CD4-positive, alpha-beta T cell treated with Interleukin-17A for 1 hour (primary cell): Measurements from ENCODE around the gene PCID2.
"Not testable (repeated sequence)": the region's sequence is repeated elsewhere in the genome, so short reads cannot be mapped to it uniquely, and the experiment has no call there.

ENCODE experiments used
- DNase-seq: peaks from one replicate; pipeline ENCODE4 v3.0.0-alpha.2; 2020

PCID2 gene

DNA sequence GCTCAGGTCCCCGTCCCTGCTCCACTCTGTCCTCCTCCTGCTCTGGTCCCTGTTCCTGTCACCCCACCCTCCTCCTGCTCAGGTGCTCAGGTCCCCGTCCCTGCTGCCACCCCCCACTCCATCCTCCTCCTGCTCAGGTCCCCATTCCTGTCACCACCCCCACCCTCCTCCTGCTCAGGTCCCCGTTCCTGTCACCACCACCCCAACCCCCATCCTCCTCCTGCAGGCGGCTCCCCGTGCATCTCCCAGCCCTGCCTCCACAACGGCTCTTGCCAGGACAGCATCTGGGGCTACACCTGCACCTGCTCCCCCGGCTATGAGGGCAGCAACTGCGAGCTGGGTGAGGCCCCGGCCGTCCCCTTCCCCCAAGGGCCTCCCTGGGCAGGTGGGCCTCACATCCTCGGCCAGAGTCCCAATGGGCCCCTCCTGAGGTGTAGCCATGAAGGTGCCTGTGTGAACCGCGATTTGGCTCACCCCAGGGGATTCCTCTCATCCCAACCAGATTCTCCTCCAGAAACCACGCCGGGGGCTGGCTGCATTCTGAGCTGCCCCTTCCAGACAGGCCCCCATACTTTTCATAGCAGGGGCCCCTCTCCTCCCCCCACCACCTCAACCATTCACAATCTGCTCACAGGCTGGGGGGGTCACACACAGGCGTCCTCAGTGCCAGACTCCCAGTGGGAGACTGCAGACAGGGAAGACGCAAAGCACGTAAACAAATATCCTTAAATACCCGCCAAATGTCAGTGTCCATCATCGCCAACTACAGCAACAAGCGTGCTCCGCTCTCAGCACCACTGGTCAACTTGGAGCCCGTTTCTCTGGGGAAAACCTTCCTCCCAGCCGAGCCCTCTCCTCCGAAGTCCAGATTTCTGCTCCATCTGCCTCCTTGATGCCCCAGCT lies 45.4 kb downstream of the PCID2 start:
- DNase-seq: peak; percentile 37

- DNase-seq: not testable (repeated sequence)
Observed at GRCh38 chr13:113161975-113162374, 46.5 kb downstream of the PCID2 start.

- DNase-seq: no peak
Observed at GRCh38 chr13:113161433-113161832, 47.0 kb downstream of the PCID2 start.

DNA sequence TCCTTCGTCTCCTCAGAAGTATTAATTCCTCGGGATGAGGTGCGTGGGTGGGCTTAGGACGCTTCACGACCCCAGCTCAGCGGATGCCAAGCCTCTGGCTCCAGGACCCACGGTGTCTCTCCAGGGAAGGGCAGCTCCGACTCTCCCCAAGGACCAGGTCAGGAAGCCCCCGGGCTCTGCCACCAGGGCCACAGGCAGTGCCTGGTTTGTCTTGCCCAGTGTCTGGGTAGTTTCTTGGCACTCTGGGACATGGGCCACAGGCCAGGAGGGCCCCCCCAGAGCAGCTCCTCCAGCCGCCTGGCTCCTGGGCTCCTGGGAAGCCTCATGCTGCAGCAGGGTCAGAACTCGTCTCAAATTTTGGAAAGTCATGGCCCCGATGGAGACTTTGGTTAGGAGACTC lies 47.5 kb downstream of the PCID2 start:
- DNase-seq: no peak

DNA sequence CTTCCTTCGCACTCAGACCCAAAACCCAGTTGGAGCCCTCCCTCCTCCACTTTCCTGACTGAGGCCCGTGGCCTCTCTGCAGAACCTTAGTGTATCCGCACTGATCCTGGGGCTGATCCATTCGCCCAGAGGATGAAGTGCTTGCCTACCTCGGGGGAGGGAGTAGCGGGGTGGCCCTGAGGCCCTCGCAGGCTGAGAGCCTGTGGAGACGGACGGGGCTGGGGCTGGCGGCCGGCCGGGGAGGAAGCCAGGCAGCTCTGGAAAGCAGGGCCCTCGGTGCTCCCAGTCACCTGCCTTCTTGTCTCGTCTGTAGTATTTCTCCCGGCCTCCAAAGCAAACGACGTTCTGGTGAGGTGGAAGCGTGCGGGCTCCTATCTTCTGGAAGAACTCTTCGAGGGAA lies 48.8 kb downstream of the PCID2 start:
- no peak for DNase-seq

GRCh38 chr13:113158946-113159345 lies 49.5 kb downstream of the PCID2 start:
- DNase-seq: no peak

- DNase-seq: no peak
Observed at GRCh38 chr13:113157929-113158747, 50.3 kb downstream of the PCID2 start, which contains the start of gene PROZ. TSS of gene PROZ (plus strand) at chr13:113158648. CDS start at chr13:113158661, 13 bp downstream.

- DNase-seq: no peak
Observed at GRCh38 chr13:113157206-113157928, 51.1 kb downstream of the PCID2 start.

- no peak for DNase-seq
Observed at GRCh38 chr13:113155982-113156655, 52.4 kb downstream of the PCID2 start.

- DNase-seq: no peak
Observed at GRCh38 chr13:113155201-113155600, 53.3 kb downstream of the PCID2 start.

- DNase-seq: peak; percentile 74
Observed at GRCh38 chr13:113153810-113154748, 54.4 kb downstream of the PCID2 start.

GRCh38 chr13:113152984-113153809 lies 55.3 kb downstream of the PCID2 start:
- no peak for DNase-seq

- DNase-seq: no peak
Observed at GRCh38 chr13:113152691-113152983, 55.8 kb downstream of the PCID2 start.

DNA sequence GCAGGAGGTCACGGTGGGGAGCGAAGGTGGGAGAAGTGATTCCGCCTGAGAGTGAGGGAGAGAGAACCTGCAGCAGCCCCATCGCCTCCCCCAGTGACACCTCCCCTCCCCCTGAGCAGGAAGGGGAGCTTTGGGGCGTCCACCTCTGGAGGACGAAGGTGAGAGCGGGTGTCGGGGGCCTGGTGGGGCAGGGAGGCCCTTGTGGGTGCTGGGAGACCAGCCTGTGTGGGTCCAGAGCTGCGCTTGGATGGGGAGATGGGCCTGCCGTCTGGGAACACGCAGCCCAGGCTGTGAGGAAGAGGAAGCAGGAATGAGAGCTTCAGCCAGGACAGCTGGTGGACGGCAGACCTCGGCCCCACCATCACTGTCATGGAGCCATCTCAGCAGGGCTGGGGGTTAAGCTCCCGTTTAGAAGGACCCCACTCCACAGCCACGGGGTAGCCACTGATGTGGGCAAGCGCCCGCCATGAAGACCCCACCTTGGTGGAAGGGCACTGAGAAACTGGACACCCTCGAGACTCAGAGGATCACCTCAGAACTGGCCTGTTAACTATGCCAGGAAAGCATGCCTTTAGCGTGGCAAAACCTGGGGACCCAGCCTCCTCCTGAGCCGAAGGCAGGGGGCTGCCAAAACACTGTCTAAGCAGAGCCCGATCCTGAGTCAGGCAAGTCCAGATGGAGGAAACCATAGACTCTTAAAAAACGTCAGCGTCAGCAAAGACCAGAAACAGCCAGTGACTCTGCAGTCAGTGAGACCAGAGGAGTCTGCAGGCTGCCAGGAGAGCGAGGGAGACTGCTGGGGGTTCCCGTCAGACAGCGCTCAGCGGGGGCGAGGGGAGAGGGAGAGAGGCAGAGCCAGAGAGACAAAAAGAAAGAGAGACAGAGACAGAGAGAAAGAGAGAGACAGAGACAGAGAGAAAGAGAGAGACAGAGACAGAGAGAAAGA lies 56.5 kb downstream of the PCID2 start:
- DNase-seq: no peak

DNA sequence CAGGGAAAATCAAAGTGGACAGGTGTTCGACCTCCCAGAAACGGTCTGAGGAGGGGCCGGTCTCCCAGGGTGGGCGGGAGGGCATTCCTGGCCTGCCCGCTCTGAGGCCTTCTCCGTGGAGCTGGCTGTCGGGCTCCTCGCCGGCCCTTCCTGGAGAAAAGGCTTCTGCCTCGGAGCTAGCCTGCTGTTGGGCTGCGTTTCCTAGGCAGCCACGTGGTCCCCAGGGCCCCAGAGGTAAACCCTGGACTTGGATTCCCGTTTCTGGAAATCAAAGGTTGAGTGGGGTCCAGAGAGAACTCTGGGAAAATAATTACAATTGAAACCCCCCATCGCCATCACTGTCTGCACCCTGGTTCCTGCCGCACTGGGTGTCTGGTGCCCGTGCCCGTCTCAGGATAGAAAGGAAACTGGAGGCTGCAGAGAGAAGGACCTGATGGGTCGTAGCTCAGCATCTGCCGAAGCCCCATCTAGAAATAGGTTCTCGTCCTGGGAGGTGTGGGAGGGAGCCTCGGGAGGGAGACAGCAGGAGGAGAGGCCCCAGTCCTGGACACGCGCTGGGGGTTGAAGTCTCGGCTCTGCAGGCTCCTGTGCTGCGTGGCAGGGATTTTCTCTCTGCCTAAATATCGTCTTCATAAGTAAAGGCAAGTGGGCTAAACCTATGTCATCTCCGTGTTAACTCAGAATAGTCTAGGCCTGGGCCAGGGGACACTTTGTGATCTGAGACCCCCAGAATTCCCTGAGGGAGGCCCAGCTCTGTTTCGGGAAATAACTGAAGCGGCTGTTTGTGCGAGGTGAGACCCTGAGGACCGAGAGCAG lies 57.7 kb downstream of the PCID2 start:
- no peak for DNase-seq

- no peak for DNase-seq
Observed at GRCh38 chr13:113149711-113150549, 58.5 kb downstream of the PCID2 start.

DNA sequence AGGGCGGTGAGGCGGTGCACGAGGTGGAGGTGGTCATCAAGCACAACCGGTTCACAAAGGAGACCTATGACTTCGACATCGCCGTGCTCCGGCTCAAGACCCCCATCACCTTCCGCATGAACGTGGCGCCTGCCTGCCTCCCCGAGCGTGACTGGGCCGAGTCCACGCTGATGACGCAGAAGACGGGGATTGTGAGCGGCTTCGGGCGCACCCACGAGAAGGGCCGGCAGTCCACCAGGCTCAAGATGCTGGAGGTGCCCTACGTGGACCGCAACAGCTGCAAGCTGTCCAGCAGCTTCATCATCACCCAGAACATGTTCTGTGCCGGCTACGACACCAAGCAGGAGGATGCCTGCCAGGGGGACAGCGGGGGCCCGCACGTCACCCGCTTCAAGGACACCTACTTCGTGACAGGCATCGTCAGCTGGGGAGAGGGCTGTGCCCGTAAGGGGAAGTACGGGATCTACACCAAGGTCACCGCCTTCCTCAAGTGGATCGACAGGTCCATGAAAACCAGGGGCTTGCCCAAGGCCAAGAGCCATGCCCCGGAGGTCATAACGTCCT lies 59.4 kb downstream of the PCID2 start:
- DNase-seq: no peak
